ENCODE results near the gene SLC6A8.
"Not testable (repeated sequence)": the region's sequence is repeated elsewhere in the genome, so short reads cannot be mapped to it uniquely, and the experiment has no call there.

SLC6A8 gene

DNA sequence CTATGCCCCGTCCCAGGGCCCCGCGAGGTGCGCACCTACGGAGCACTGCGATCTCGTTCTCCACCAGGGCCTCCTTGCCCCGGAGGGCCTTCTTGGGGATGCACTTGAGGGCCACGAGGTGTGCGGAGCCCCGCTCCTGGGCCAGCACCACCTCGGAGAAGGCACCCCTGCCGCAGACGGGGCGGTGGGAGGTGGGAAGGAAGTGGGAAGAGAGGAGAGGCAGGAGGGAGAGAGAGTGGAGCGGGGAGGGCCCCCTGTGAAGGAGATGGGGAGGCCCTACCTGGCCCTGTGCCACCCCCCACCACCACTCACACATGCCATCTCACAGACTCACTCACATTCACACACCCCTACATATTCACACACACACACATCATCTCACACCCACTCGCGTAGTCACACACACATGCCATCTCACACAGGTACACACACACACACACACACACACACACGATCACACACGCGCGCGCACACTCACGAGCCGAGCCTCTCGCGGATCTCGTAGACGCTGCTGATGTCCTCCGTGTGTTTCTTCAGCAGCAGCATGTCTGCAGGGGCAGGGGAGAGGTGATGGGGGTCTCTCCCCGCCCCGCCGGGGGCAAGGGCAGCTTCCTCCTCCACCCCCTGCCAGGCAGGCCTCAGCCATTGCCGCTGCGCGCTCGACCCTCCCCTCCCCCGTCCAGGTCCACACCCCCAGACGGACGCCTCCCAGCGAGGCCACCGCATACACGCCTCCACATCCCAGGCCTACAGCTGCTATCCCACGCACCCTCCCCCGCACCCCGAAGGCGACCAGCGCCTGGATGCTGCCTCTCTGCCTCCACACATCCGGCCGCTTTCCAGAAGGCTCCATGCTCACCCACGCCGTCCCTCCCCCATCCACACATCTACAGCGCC lies 14.9 kb upstream of the SLC6A8 start:
- no peak for DNase-seq

DNA sequence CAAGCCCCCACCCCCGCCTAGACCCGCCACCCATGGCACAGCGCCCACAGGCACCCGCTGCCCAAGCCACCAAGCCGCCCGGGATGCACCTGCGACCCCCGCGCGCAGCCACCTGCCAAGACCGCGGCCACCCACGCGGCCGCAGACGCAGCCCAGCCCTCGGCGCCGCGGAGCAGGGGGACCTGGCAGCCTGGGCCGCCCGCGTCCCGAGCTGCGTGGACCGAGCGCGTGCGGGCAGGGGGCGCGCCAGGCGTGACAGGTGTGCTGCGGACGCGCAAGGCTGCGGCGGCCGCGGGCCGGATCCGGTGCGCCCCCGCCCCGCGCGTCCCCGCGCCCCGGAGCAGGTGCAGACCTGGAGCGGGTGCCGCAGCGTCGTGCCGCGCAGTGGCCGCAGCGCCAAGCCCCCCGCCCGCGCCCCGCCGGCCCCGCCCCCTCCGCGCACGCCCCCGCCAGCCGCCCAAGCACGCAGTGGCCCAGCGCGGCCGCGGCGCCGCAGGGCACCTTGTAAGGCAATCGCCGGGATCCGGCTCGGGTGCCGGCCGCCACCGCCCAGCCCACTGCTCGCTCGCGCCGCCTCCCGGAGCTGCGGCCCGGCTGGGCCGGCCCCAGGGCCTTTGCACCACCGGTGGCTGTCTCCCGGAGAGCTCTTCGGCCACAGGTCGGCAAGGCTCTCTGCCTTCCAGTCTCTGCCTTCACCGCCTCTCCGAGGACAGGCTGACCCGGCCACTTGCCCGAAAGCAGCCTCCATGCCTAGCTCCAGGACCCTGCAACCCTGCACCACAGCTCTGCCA lies 14.1 kb upstream of the SLC6A8 start, which contains the start of gene PNCK:
Gene PNCK (minus strand): TSS at position 386 of the 791 bp plus-strand sequence. CDS start 737 bp downstream, outside the sequence.
- no peak for DNase-seq

DNA sequence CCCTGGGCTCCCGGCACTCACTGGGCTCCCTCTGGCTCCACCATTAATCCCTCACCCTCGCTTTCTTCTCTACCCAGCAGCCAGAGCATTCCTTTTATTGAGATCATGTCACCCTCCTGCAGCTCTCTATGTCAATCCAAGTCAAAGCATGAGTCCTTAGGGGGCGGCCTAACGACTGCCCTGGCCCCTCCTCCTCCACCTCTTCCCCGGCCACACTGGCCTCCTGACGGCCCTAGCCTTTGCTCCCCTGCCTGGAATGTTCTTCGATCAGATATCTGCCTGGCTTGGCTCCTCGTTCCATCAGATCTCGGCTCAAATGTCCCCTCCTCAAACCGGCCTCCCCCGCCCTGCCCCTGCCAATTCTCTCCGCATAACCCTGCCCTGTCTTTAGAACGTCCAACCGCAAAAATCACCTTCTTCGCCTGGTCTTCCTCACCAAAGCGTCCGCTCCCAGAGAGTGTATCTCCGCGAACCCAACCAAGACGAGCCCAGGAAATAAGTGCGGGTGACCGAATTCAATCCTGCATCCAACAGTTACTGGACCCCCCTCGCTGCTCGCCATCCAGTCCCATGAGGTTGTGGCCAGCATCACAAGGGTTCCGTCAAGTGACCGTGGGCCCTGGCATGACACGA lies 13.4 kb upstream of the SLC6A8 start:
- DNase-seq, result no peak

DNA sequence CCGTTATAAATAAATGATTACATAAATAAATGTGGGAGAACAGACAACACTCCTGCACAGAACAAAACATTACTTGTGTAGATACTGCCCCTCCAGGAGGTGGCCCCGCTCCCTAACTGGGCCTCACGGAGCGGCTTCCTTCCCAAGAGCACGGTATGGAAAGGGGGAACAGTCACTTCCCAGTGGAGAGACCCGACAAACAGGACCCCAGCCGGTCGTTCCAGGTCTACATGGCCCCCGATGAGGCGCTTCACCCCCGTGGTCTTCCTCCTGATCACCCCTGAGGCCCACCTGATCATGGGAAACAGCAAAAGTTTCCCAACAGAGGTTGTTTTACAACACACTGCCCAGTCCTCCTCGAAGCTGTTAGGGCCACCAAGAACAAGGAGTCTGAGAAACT lies 6.6 kb upstream of the SLC6A8 start:
- DNase-seq, result no peak

DNA sequence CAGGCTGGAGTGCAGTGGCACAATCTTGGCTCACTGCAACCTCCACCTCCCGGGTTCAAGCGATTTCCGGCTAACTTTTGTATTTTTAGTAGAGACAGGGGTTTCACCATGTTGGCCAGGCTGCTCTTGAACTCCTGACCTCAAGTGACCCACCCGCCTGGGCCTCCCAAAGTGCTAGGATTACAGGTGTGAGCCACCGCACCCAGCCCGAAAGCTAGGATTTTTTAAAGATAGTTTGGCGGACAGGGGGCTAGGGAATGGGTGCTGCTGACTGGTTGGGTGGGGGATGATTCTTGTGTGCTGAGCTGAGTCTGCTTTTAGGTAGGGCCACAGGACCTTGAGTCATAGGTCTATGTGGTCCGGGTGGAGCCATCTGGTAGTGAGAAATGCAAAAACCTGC lies 4.2 kb upstream of the SLC6A8 start:
- DNase-seq, result not testable (repeated sequence)

DNA sequence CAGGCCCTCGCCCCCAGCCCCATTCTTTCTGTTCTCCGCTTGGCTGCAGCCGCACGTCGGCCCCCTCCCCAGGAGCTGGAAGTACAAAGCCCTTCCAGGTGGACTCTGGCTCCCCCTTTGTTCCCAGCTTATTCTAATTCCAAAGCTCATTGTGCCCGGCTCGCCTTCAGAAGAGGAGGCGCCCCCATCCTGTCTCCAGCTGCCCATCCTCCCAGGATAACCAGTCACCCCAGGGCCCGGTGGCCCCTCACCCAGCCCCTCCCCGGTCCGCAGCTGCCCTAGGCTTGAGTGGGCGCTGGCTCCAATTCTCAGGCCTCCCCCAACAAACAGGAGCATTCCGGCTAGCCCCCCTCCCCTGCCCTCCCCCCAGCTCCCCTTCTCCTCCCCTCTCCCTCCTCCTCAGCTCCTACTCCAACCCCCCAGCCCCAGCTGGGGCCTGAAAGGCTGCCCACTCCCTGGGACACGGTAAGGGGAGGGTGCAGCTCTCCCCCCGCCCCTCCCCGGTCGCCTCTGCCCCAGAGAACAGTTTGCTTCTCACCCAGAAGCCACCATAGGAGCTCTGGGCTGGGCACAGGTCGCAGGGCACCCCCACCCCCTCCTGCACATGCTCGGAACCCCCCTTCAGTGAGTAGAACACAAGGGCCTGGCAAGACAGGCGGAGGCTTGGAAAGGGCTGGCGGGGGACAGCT lies 3.1 kb upstream of the SLC6A8 start:
- no peak for DNase-seq

DNA sequence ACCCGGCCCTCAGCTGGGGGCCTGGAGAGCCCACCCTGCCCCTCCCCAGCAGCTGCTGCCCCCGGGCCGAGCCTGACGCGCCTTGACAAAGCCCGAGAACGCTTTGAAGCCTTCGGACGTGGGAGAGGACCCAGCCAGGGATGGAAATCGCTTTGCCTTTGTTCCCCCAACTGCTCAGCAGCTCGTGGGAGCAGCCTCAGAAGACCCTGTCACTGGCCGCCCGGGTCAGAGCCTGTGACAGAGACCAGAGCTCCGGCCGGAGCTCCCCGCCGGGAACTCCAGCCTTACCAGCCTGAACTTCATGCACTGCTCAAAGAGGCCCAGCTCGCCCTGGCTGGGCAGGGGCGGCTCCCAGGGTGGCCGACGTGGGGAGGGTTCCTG lies 2.6 kb upstream of the SLC6A8 start:
- DNase-seq, result no peak

DNA sequence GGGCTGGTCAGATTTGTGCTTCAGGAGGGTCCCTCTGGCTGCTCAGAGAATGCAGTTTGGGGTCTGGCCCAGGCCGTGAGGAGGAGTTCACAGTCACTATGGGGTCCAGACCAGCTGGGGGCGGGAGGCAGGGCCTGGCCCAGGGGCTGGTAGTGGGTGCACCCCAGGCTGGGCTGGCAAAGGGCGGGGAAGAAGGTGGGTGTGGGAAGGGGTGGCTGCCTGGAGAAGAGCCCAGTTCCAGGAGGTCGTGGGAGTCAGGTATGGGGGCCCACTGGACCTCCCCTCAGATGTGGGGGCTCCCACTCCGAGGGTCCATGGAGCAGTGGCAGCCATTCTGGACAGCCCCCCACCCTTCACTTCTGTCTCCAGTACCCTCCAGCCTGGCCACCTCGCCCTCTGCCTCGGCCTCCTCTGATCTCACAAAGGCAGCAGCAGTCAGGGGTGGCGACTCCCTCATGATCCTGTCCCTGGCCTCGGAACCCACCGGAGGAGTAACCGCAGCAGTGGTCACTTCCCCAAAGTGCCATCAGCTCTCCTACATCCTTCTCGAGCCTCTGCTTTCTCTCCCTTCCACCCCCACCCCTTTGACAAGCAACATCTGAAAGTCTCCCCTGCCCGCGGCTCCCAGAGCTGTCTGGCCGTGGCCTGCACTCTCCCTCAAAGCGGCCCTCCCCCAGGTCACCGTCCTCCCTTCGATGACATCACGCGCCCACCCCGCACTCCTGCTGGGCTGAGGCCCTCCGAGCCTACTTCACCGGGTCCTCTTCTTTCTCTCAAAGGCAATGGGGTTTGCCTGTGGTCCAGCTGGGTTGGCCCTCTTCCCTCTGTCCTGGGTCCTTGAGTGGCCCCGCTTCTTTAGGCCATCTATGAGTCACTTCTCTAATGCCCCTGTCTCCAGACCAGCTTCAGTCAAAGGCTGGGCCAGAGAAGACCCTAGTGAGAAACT lies 1.7 kb upstream of the SLC6A8 start:
- no peak for DNase-seq

DNA sequence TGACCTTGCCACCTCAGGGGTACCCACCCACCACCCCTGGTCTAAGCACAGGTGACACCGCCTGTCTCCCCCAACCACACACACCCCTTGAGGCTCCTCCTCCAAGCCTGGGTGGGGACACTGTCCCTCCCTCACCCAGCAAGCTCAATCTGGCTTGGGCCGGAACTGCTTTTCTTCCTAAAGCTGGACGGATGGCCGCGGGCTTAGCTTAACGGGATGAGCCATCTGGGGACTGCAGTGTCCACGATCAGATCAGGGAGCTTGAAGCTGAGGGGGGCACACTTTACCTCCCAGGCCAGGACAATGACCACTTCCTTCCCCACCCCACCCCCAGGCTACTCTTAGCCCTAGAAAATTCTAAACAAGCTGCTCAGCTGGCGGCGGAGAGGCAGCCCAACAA lies 1.0 kb upstream of the SLC6A8 start:
- DNase-seq, result no peak

DNA sequence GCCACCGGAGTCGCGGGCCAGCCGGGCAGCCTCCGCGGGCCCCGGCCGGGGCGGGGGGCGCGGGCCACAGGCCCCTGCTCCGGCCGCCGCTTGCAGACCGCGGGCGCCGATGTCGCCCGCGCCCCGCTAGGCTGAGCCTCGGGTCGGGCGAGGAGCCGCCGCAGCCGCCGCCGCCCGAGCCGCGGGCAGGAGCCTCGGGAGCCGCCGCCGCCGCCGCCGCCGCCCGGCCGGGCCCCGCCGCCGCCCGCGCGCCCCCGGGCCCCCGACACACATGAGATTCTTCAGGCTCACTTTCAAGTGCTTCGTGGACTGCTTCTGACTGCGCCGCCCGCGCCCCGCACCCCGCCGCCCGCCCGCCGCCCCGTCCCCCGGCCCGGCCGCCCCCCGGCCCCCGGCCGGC lies 345 bp downstream of the SLC6A8 start:
- DNase-seq, result no peak

DNA sequence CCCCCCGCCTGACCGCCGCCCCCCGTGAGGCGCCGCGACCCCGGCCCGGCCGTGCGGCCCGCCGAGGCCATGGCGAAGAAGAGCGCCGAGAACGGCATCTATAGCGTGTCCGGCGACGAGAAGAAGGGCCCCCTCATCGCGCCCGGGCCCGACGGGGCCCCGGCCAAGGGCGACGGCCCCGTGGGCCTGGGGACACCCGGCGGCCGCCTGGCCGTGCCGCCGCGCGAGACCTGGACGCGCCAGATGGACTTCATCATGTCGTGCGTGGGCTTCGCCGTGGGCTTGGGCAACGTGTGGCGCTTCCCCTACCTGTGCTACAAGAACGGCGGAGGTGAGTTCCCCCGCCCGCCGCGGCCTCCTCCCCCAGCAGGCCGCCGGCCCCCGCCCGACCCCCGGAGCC lies 780 bp downstream of the SLC6A8 start:
- no peak for DNase-seq

DNA sequence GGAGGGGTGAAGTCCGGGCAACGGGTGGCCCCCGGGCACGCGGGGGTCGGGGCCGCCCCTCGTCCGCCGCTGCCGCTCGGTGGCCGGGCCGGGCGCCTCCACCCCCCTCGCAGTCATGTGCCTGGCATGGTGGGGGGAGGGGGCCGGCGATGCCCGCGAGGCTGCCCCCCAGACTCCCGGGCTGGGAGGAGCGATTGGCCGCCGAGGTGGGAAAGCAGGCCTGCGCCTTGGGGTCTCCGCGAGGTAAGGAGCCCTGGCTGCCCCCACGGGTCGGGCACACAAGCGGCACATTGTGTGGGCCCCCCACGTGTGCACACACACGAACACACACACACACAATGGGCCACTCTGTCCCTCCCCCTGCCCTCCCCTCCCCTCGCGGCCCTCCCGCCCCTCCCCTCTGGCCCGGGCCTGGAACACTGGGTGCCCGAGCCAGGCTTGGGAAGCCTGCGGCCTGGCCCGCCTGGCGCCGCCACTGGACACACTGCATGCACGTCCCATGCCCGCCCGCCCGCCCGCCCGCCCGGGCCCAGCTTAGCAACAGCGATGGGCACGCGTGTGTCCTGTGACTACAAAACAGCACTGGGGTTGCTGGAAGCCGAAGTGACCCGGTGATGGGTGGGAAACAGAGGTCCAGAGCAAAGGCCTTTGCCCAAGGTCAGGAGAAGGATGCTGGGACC lies 1.3 kb downstream of the SLC6A8 start:
- DNase-seq, result no peak

DNA sequence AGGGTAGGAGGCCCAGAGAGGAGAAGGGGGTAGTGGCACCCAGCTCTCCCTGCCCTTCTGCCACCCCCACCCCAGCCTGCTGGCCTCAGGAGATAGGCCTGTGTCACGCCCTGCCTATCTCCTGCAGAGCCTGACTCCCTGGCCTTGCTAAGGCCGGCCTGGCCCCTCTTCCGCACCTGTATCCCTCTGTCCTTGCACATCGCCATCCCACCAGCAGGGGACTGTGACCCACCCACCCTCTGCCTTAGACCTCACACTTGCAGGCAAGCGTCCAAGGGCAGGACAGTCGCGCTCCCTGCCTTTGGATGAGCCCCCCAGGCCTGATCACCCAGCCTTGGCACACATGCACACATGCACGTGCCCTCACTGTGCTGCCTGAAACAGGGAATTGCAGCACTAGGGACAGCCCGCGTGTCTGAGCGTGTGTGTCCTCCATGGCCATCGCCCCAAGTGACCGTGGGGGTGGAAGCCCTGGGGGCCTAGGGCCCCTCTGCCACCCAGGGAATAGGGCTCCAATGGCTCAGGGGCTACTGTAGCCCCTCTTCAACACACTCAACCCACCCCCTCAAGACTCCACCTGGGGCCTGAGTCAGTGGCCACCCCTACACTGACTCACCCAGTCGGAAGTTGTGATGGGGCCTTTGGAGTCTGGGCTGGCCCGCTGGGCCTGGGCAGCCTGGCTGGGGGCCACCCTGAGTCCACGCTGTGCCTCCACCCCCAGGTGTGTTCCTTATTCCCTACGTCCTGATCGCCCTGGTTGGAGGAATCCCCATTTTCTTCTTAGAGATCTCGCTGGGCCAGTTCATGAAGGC lies 2.1 kb downstream of the SLC6A8 start:
- DNase-seq, result no peak

DNA sequence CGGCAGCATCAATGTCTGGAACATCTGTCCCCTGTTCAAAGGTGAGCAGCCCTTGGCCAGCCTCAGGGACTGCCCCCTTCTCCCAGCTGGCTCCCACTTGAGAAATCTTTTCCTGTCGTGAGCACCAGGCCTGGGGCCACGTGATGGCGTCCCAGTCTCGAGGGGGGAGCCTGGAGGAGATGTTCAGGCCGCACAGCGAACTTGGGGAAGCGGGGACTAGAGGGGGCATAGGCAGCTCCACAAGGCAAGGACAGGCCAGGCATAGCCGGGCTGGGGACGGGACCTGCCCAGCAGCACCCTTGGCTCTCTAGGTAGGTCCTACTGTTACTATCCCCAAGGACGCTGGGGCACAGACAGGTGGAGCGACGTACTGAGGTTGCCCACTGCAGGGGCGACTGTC lies 2.7 kb downstream of the SLC6A8 start:
- no peak for DNase-seq

DNA sequence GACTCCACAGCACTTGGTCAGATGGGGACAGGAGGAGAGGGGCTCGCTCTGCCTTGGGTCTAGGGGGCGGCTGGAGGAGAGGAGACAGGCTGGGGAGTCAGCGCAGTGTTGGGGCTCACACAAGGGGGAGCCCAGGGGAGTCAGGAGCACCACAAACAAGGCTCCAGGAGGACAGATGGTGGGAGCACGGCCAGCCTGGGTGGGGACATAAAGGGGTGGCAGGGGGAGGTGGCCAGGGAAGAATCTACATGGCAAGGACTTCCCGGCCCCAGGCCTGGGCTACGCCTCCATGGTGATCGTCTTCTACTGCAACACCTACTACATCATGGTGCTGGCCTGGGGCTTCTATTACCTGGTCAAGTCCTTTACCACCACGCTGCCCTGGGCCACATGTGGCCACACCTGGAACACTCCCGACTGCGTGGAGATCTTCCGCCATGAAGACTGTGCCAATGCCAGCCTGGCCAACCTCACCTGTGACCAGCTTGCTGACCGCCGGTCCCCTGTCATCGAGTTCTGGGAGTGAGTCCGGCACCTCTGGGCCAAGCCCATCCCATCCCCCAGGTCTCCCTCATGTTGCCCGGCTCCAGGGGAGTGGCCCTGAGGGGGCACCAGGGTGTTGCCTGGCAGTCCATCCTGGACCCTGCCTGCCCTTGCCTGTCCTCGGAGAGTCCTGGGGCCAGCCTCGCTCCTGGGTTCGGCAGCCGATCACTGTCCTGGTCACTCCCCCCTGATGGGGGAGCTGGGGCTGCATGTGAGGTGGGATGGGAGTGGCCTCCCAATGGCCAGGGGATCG lies 3.5 kb downstream of the SLC6A8 start:
- DNase-seq, result not testable (repeated sequence)

DNA sequence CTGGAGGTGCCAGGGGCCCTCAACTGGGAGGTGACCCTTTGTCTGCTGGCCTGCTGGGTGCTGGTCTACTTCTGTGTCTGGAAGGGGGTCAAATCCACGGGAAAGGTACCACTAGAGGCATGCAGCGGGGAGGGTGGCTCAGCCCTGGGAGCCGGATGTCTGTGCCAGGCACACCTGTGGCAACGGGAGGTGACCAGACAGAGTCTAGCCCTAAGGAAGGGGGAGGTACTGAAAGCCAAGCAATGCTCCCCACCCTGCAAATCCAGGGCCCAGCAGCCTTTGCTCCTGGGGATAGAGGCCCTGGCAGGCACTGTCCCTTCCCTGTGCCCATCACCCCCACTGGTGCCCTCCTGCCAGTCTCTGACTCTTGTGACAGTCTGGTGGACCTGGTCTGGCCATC lies 4.3 kb downstream of the SLC6A8 start:
- no peak for DNase-seq

DNA sequence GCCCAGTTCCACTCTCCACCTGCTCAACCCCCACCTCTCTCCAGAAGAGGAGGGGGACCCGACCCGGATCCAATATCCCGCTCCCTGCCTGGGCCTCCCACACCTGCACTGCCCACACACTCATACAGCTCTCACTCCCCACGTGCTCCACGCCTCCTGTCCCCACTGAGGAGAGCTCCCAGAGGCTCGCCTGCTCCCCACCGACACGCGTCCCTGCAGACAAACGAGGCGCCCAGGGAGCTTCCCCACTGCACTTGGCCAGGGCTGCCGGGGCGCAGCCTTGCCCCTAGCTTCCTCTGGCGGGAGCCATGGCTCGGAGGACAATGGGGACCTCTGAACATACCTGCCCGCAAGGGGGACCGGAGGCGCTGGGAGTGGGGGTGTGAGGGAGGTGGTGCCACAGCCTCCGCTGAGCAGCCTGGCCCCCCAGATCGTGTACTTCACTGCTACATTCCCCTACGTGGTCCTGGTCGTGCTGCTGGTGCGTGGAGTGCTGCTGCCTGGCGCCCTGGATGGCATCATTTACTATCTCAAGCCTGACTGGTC lies 5.0 kb downstream of the SLC6A8 start:
- DNase-seq, result no peak

DNA sequence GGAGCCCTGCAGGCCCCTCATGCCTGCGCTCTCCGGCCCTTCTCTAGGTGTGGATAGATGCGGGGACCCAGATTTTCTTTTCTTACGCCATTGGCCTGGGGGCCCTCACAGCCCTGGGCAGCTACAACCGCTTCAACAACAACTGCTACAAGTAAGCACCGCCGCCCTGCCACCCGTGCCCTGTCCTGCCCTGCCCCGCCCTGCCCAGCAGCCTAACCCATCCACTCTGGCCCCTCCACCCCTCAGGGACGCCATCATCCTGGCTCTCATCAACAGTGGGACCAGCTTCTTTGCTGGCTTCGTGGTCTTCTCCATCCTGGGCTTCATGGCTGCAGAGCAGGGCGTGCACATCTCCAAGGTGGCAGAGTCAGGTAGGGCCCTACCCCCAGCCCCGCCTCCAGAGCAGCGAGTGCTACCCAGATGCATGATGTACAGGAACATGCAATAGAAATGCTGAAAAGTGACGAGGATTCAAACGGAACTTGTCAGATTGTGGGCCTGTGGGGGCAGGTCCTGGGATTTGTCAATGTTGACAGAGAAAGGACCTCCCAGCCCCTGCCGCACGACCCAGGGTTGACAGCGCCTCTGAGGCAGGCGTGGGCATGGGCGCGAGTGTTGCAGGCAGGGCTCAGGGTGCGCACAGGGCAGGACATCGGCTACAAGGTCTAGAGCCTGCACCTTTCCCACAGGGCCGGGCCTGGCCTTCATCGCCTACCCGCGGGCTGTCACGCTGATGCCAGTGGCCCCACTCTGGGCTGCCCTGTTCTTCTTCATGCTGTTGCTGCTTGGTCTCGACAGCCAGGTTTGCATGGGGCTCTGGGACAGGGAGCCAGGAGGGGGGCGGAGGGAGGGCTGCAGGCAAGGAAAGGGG lies 5.7 kb downstream of the SLC6A8 start:
- DNase-seq, result no peak

All from T-helper 1 cell (primary cell).